Measurements from ENCODE around the gene SPATA31D4.

SPATA31D4 gene

GRCh38 chr9:81968026-81968425 lies 39.8 kb downstream of the SPATA31D4 start:
- no peak for DNase-seq

DNA sequence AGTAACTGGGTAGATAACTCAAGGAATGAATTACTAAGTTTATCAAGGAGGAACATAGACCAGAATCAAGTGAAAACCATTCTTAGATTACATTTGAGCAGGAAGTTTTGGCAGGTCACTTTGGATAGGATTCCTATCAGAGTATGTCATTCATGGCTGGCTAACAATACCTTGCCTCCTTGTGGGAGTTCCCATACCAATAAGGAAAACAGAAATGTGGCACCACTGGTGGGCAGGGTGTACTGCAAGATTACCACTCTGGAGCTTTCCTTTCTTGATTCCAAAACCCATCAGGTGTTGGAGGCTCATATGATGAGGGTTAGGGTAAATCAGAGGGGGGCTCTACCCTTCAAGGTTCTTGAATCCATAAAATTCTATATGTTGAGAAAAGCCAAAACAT lies 41.7 kb downstream of the SPATA31D4 start:
- DNase-seq, result no peak

GRCh38 chr9:81971727-81972126 lies 43.5 kb downstream of the SPATA31D4 start:
- no peak for DNase-seq

DNA sequence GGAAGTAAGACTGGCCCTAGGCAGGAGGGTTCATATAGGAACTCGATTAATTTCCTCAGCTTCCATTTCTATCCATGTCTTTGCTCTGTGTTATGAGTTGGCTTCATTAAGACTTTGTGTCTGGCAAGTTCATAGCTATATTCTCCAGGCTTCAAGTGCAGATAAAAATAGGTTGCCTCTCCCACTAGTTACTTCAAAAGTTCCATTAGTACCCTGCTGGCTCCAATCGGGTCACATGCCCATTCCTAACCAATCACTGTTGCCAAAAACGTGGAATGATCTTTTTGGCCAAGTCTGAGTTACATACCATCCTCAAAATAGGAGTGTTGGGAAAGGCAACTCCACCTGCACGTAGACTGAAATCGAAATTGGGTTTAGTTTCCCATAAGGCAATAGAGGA lies 46.5 kb downstream of the SPATA31D4 start:
- no peak for DNase-seq

GRCh38 chr9:81976351-81976750 lies 48.1 kb downstream of the SPATA31D4 start:
- DNase-seq, result no peak

GRCh38 chr9:81979196-81979595 lies 51.0 kb downstream of the SPATA31D4 start:
- DNase-seq, result no peak

DNA sequence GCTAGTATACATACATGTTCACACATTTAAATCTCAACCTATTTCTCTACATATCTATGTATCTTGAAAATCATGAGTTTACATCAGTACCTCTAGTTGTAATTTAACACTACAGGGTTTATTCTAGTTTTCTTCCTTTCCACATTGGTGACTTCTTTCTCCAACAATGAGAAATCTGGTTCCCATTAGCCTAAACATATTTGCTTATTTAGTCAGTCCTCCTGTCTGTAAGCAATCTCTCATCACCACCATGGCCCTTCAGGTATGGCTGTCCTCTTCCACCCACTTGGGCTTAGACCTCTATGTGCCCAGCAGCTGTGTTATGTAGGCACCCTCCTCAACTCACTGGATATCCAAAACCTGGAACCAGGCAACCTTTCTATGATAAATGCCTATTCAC lies 52.3 kb downstream of the SPATA31D4 start:
- DNase-seq, result no peak

DNA sequence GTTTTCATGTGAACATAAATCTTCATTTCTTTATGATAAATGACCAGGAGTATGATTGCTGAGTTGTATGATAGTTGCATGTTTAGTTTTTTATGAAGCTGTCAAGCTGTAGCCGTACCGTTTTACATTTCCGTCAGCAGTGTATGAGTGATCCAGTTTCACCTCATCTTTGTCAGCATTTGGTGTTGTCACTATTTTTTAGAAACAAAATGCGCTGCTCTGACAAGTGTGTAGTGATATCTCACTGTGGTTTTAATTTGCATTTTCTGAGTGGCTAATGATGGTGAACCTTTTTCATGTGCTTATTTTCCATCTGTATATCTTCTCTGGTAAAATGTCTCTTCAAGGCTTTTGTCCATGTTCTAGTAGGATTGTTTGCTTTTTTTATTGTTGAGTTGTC lies 53.7 kb downstream of the SPATA31D4 start:
- no peak for DNase-seq
